GM20431 (cell line): Measurements from ENCODE around the gene RAB25.

ENCODE experiments used
- in situ Hi-C: fragments of 300-500 bp; cut with MseI, MboI; formaldehyde crosslinking; loops from one replicate; pipeline ENCODE4 v1.15.0; 2020; ENCODE audit warnings: low sequenced_read_pairs; ENCODE audit not compliant: unreplicated experiment

RAB25 gene

DNA sequence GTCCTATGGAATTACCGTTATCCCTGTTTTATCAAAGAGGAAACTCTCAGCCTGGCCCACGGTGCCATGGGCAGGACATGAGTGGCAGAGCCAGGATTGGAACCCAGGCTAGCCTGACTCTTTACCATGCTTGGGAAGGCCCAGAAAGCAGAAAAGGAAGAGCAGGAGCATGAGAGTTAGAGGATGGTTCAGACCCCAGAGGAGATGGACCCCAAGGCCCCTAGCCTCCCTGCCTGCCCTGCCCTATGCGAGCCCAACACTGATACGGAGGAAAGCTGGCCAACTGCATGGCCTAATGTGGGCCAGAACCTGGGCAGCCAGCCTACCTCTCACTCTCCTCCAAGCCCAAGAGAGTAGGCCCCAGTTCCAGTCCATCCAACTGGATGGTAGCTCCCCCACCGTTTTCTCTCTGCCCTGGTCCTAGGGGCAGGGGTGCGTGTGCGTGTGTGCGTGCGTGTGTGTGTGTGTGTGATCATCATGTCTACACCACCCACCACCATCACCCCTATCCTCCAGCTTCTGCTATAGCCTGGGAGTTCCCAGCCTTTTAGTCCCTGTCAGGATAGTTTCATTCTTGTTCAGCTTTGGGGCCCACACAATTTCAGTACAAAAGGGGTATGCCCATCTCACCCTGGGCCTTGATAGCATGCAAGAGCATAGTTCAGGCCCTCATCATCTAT is 36.7 kb downstream of the RAB25 start:
- in situ Hi-C loops: no loop called here

DNA sequence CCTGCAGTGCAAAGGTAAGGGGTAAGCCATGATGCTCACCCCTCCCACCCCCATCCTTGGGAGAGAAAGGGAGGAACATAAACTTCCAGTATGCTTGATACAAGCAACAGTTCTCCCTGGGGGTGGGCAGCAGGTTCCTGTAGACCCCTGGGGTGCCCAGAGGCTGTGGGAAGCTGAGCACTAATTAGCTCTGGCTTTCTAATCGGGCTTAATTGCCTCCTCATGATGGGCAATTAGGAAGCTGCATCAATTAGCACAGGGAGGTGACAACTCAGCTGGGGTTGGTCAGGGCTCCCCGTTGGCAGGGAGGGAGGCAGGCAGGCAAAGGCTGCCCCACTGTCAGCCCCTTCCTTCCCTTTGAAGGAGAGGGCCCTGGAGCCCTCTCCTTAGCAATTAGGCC is 37.8 kb downstream of the RAB25 start:
- in situ Hi-C loops: no loop called here

- in situ Hi-C loops: no loop called here
Measured at GRCh38 chr1:156099282-156099681, 38.3 kb downstream of the RAB25 start.

GRCh38 chr1:156100205-156100995 is 39.4 kb downstream of the RAB25 start:
- in situ Hi-C loops: no loop called here

DNA sequence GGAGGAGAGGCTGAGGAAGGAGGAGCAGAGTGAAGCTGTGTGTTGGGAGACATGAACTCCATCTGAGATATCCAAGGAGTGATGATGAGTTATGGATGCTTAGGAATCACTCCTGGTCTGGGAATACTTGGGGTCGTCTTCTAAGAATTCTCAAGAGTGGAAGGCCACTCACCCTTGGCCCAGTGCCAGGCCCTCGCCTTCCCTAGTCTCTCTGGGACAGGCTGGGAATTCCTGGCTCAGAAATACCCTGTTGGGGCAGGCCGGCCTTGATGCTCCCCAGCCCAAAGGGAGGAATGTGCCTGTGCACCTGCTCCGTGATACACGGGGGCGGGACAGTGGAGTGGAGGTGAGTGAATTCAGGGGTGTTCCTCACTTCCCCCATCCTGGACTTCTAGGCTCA is 40.9 kb downstream of the RAB25 start:
- in situ Hi-C loops: no loop called here

- in situ Hi-C loops: no loop called here
Measured at GRCh38 chr1:156102633-156103511, 41.9 kb downstream of the RAB25 start.

- in situ Hi-C loops: no loop called here
Measured at GRCh38 chr1:156103521-156103947, 42.6 kb downstream of the RAB25 start.

GRCh38 chr1:156104065-156104810 is 43.3 kb downstream of the RAB25 start:
- in situ Hi-C loops: no loop called here

DNA sequence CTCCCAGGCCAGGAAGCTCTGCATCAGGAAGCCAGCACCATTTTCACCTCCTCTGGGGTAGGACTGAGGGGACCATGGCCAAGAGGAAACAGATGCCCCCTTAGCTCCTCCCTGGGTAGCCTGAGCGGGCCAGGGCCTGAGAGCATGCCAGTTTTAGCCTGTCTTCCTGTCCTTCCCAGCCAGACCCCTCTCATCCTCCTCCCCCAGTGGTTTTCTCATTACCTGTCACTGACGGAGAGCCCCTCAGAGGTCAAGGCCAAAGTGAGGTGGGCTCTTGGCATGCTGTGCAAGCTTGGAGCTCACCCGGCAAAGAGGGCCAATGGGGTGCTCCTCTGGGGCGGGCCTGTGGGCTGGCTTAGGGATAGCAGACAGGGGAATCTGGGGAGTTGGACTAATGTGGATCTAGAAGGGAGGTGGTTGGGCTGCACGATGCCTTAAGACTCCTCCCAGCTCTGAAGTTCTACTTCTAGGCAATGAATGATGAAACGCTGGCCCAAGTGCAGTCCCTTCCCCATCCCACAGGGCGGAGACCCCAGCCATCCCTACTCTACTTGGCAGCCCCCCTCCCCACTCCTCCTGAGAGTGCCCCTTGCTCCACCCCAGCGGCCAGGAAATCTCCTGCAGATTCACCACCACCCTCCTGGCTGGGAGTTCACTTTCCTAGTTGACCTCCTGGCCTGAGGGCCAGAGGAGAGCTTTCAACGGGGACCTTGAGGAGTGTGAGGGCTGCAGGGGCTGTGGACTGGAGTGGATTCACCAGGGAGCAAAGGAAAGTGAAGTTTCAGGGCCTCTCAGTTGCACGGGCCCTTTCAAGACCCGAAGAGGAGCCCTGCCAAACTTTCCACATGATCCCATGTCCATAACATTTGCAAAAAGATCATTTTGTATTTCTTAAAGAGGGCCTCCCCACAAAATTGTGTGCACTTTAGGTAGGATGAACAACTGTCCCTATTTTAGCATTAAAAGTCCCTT is 44.2 kb downstream of the RAB25 start:
- in situ Hi-C loops: no loop called here

GRCh38 chr1:156106624-156107488 is 45.9 kb downstream of the RAB25 start:
- in situ Hi-C loops: no loop called here

GRCh38 chr1:156108057-156108456 is 47.1 kb downstream of the RAB25 start:
- in situ Hi-C loops: no loop called here

- in situ Hi-C loops: no loop called here
Measured at GRCh38 chr1:156108664-156109241, 47.8 kb downstream of the RAB25 start.

DNA sequence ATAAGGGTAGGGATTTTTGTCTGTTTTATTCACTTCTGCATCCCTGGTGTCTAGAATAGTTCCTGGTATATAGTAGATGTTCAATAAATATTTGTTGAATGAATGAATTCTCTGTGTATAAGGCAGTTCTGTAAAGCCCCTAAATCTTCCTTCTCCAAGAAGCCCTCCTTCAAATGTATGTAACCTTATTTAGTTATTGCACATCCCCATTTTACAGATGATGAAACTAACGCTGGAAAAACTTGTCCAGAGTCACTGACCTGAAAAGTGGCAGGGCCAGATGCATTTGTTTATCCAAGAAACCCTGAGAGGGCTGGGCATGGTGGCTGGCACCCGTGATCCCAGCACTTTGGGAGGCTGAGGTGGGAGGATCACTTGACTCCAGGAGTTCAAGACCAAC is 49.3 kb downstream of the RAB25 start:
- in situ Hi-C loops: no loop called here

DNA sequence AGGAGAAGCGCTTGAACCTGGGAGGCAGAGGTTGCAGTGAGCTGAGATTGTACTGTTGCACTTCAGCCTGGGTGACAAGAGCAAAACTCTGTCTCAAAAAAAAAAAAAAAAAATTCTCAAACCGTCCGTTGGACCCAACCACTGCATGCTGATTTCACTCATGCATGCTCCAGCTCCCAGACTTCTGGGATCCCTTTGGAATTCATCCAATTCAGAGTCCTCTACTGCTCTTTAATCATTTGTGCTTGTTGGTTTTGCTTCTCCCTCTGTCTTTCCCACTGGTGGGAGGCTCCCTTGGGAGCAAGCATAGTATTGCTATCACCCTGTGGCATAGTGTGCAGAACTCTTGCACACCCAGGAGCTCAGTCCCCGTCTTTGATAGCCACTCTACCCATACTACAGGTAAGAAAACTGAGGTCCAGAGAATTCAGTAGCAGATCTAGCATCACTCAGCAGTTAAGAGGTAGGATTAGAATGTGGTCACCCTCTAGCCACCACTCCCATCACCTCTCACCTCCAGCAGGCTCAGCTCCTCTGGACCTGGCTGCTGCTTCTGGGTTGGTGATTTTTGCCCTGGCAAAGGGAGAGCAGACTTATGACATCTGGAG is 50.5 kb downstream of the RAB25 start:
- in situ Hi-C loops: no loop called here

GRCh38 chr1:156112276-156113137 is 51.5 kb downstream of the RAB25 start:
- in situ Hi-C loops: no loop called here

GRCh38 chr1:156113282-156113950 is 52.5 kb downstream of the RAB25 start:
- in situ Hi-C loops: no loop called here
